ENCODE measurements around the gene CMTM8. TPM values are rescaled to one million over a fixed set of nuclear protein-coding genes. Genes with fewer than 3 reads are reported as not detected.

CMTM8 gene
- total and polyA plus RNA-seq, 2 of the 8 experiments (the other 6 are each of a cell fraction or from before 2014, with no cell fraction given) = 10.5 to 22.4 TPM

GRCh38 chr3:32224016-32224516, 14.4 kb upstream of the CMTM8 start:
- no peak overlapping the region for H2BK120ac ChIP-seq (replicated peaks; ENCODE audit: low read depth, low read length)
- no peak overlapping the region for H3K9ac ChIP-seq (replicated peaks in 1 of 4; ENCODE audit: extremely low read depth in 1 of 4, low read depth in 3 of 4, low read length in 3 of 4)
- no peak overlapping the region for H2AK5ac ChIP-seq (ENCODE audit: low read depth, low read length)
- FAIRE-seq (no peak), DNase-seq (ENCODE audit: low read depth in 1 of 2, low spot score in 2 of 2) (no peak)
- no peak overlapping the region for H3K4ac ChIP-seq (replicated peaks; ENCODE audit: insufficient read length, low read depth, low read length)
- TF ChIP-seq SUZ12 (IDR thresholded peaks at IDR 0.05; ENCODE audit: low read length) = no peak
- no peak overlapping the region for H3K23ac ChIP-seq (ENCODE audit: insufficient read length)
- no peak overlapping the region for H3K56ac ChIP-seq (replicated peaks; ENCODE audit: insufficient read length, low read depth, low read length)
- no peaks in the 10 kb centered on the region for H3K36me3 ChIP-seq (ENCODE audit: control insufficient read depth in 2 of 4, insufficient read depth in 4 of 4, low read length in 3 of 4)
- H3K9me3 ChIP-seq (ENCODE audit: insufficient read depth in 2 of 2, low read depth in 1 of 2, low read length in 1 of 2) = no peaks in the 10 kb centered on the region
- no peaks in the 10 kb centered on the region for H3K79me2 ChIP-seq (ENCODE audit: control insufficient read depth in 1 of 2, insufficient read depth in 2 of 2, low read length in 2 of 2)
- H3K4me3 ChIP-seq (ENCODE audit: extremely low read depth in 1 of 4, insufficient read depth in 2 of 4, low read depth in 3 of 4, low read length in 4 of 4) = no peak overlapping the region
- no peak overlapping the region for H3K18ac ChIP-seq (ENCODE audit: extremely low read depth, low read length)
- H4K5ac ChIP-seq (ENCODE audit: insufficient read length, low read depth, low read length) = no peak overlapping the region
- WGBS, 2 experiments (ENCODE audit: extremely low coverage in 1 of 2, insufficient coverage in 1 of 2, insufficient read length in 1 of 2, insufficient replicate concordance in 2 of 2, low coverage in 1 of 2, low lambda C conversion rate in 2 of 2, missing lambda C conversion rate in 1 of 2) = 85% methylated on average over 5 of the region's 5 CpGs; no CpG with 5 or more reads in 1 of the 2 experiments
- H3K4me1 ChIP-seq (replicated peaks in 1 of 4; ENCODE audit: control insufficient read depth in 3 of 4, insufficient read depth in 4 of 4, low read length in 3 of 4) = no peaks in the 10 kb centered on the region
- no peak overlapping the region for H4K91ac ChIP-seq (replicated peaks; ENCODE audit: insufficient read length, low read length)
- no peaks in the 10 kb centered on the region for H4K20me1 ChIP-seq (replicated peaks in 1 of 2; ENCODE audit: control insufficient read depth in 1 of 2, insufficient read depth in 2 of 2, low read length in 2 of 2)
- no peak overlapping the region for H3K27ac ChIP-seq (ENCODE audit: low read depth, low read length)
- H2BK20ac ChIP-seq (ENCODE audit: low read length) = no peak overlapping the region
- CTCF ChIA-PET (ENCODE audit: partially characterized antibody) = interaction anchor here (0.8 to 2.0 kb wide), 5 partner anchors 13 to 110 kb away, joined by 3 to 6 read pairs (median 4); partner anchors contain the start of gene CMTM8
- H3K14ac ChIP-seq (ENCODE audit: insufficient read length) = no peak overlapping the region
- no peak overlapping the region for H2BK5ac ChIP-seq (ENCODE audit: low read depth, low read length)
- H2AFZ ChIP-seq (ENCODE audit: low read length) = no peak overlapping the region
- no peak overlapping the region; the same call in 1 of the 2 replicates for H2BK15ac ChIP-seq (ENCODE audit: low read length)
- H4K8ac ChIP-seq (ENCODE audit: extremely low read depth, insufficient read depth, low read length) = no peak overlapping the region
- no peak overlapping the region for H3K4me2 ChIP-seq (ENCODE audit: insufficient read depth in 1 of 2, low read depth in 2 of 2, low read length in 2 of 2)
- POLR2A ChIA-PET (ENCODE audit: partially characterized antibody) = interaction anchor here (0.8 to 2.2 kb wide), 2 partner anchors 11 to 67 kb away, joined by 3 to 5 read pairs; no protein-coding TSS in a partner anchor
- H3K23me2 ChIP-seq (ENCODE audit: low read depth, low read length) = no peaks in the 10 kb centered on the region
- H2BK12ac ChIP-seq (ENCODE audit: low read depth, low read length) = no peak overlapping the region
- H3K27me3 ChIP-seq (replicated peaks in 1 of 4; ENCODE audit: control insufficient read depth in 3 of 4, extremely low read depth in 1 of 4, insufficient read depth in 3 of 4, low read length in 3 of 4) = no peaks in the 10 kb centered on the region
- H3K79me1 ChIP-seq (ENCODE audit: low read depth, low read length) = no peaks in the 10 kb centered on the region
